RCC 7860 (cell line): ENCODE results near the gene SPIRE1.
A peak's percentile ranks its signal among the peaks of the same experiment; 100 is the strongest.

ENCODE experiments used
- DNase-seq: peaks from one replicate; pipeline ENCODE4 v3.0.0-alpha.2; 2015; ENCODE audit warnings: low spot score
- FAIRE-seq: peaks from 2 replicates; lab custom pipeline; 2012; peaks lifted over from hg19 to GRCh38; lab: Jason Lieb, UNC

The SPIRE1 gene

GRCh38 chr18:12657684-12658425 lies at the start of gene SPIRE1:
Gene SPIRE1, minus strand, starts transcription at chr18:12658107. Its CDS starts 241 bp downstream, at chr18:12657866.
- no peak for FAIRE-seq

GRCh38 chr18:12703664-12704063 lies 45.8 kb upstream of the SPIRE1 start:
- FAIRE-seq, result no peak
- no peak for DNase-seq

More at GRCh38 chr18:12657684-12658425, at the start of gene SPIRE1:
- DNase-seq, result peak; percentile 63

- DNase-seq (no peak), FAIRE-seq (no peak)
Measured at GRCh38 chr18:12703096-12703567, 45.2 kb upstream of the SPIRE1 start.

- FAIRE-seq (no peak), DNase-seq (peak; percentile 53)
Measured at GRCh38 chr18:12702221-12703095, 44.6 kb upstream of the SPIRE1 start, which contains the start of the genes CEP76 and PSMG2. Gene CEP76, minus strand, starts transcription at chr18:12702723. Its CDS starts 175 bp downstream, at chr18:12702548. Gene PSMG2, plus strand, starts transcription at chr18:12703042. Its CDS starts 66 bp downstream, at chr18:12703108.

- FAIRE-seq, result no peak
- DNase-seq, result peak; percentile 1
Measured at GRCh38 chr18:12701161-12701560, 43.3 kb upstream of the SPIRE1 start.

- FAIRE-seq (no peak), DNase-seq (peak; percentile 1)
Measured at GRCh38 chr18:12699747-12700146, 41.8 kb upstream of the SPIRE1 start.

GRCh38 chr18:12694032-12694431 lies 36.1 kb upstream of the SPIRE1 start:
- FAIRE-seq (no peak), DNase-seq (no peak)

- DNase-seq, result no peak
Measured at GRCh38 chr18:12692206-12692605, 34.3 kb upstream of the SPIRE1 start.

GRCh38 chr18:12689256-12689850 lies 31.4 kb upstream of the SPIRE1 start:
- DNase-seq, result no peak
- FAIRE-seq, result no peak

More at GRCh38 chr18:12692206-12692605, 34.3 kb upstream of the SPIRE1 start:
- no peak for FAIRE-seq

GRCh38 chr18:12686100-12686499 lies 28.2 kb upstream of the SPIRE1 start:
- no peak for FAIRE-seq
- DNase-seq, result no peak

GRCh38 chr18:12679183-12679786 lies 21.4 kb upstream of the SPIRE1 start:
- DNase-seq (no peak), FAIRE-seq (no peak)

- no peak for FAIRE-seq
Measured at GRCh38 chr18:12668041-12668440, 10.1 kb upstream of the SPIRE1 start.

GRCh38 chr18:12659904-12660605 lies 2.1 kb upstream of the SPIRE1 start:
- FAIRE-seq (peak; percentile 77), DNase-seq (peak; percentile 44)

More at GRCh38 chr18:12668041-12668440, 10.1 kb upstream of the SPIRE1 start:
- no peak for DNase-seq

GRCh38 chr18:12658426-12659138 lies 675 bp upstream of the SPIRE1 start:
- no peak for DNase-seq
- no peak for FAIRE-seq

- no peak for FAIRE-seq
- no peak for DNase-seq
Measured at GRCh38 chr18:12656938-12657683, 796 bp downstream of the SPIRE1 start.

- DNase-seq (no peak), FAIRE-seq (no peak)
Measured at GRCh38 chr18:12656605-12656937, 1.3 kb downstream of the SPIRE1 start.

- no peak for DNase-seq
- no peak for FAIRE-seq
Measured at GRCh38 chr18:12654971-12655370, 2.9 kb downstream of the SPIRE1 start.

- no peak for FAIRE-seq
- no peak for DNase-seq
Measured at GRCh38 chr18:12652861-12653401, 5.0 kb downstream of the SPIRE1 start.
